Spinal cord (tissue), 10 donors: ENCODE data around the gene NRP1. TPM values are rescaled to one million over a fixed set of nuclear protein-coding genes. Genes with fewer than 3 reads are reported as not detected.

Experiments used
- DNase-seq, 6 donors: peaks; one replicate each; pipeline versions ENCODE4 v3.0.0 to v3.0.0-alpha.2; 2013 to 2015; ENCODE audit warnings: low spot score in 6 of 6, low read depth in 4 of 6
- H3K27ac ChIP-seq: one replicate; pipeline ENCODE4 v1.5.1; 2013; ENCODE audit warnings: low read depth, low read length, control low read depth
- H3K27me3 ChIP-seq: one replicate; pipeline ENCODE4 v1.6.1; 2013; ENCODE audit warnings: low read length; ENCODE audit not compliant: control insufficient read depth, insufficient read depth
- H3K36me3 ChIP-seq: one replicate; pipeline ENCODE4 v1.6.1; 2013; ENCODE audit warnings: low read length; ENCODE audit not compliant: control insufficient read depth, insufficient read depth
- H3K4me1 ChIP-seq: one replicate; pipeline ENCODE4 v1.6.1; 2013; ENCODE audit warnings: low read length; ENCODE audit not compliant: control insufficient read depth, insufficient read depth
- H3K4me3 ChIP-seq: one replicate; pipeline ENCODE4 v1.5.1; 2013; ENCODE audit warnings: low read depth, low read length, control low read depth
- H3K9me3 ChIP-seq: one replicate; pipeline ENCODE4 v1.6.1; 2013; ENCODE audit warnings: low read length; ENCODE audit not compliant: control insufficient read depth, insufficient read depth
- WGBS: methylation state at CpG from one replicate; pipeline ENCODE4 v1.1.5; 2013; ENCODE audit warnings: missing lambda C conversion rate; ENCODE audit not compliant: insufficient coverage; 5-methylcytosine and 5-hydroxymethylcytosine counted together
- polyA plus RNA-seq, 2 donors: library from polyadenylated mRNA; unstranded; fragments of 120-200 nt; gene quantifications; one replicate each; pipeline ENCODE4 v1.2.1, GENCODE V29; 2013; ENCODE audit not compliant: insufficient read length in 2 of 2
- total RNA-seq, 2 donors: library from RNA; depleted of rRNA in 1 of 2; stranded (reverse); fragments of 120-200 nt in 1 of 2; fragments of >200 nt in 1 of 2; gene quantifications; one replicate each; pipeline versions ENCODE4 v1.2.3 to v1.2.4, GENCODE V29; 2013 to 2014
- donor health status: healthy.

Gene NRP1
- total and polyA plus RNA-seq, 4 donors = 61.8 to 96.6 (median 80.2) TPM

GRCh38 chr10:33248638-33249037 is 85.8 kb downstream of the NRP1 start:
- Histone ChIP-seq H3K27ac (no peak overlapping the region), H3K4me1 (no peaks in the 10 kb centered on the region), H3K36me3 (peaks cover 12% of the 10 kb centered on the region), H3K9me3 (no peaks in the 10 kb centered on the region), H3K27me3 (no peaks in the 10 kb centered on the region), H3K4me3 (no peak overlapping the region)
- WGBS = no CpG with 5 or more reads among the region's 1 CpG
- DNase-seq = no peak

GRCh38 chr10:33247221-33247922 is 87.1 kb downstream of the NRP1 start:
- no peaks in the 10 kb centered on the region for H3K9me3 ChIP-seq
- WGBS = 75% methylated on average over 7 of the region's 11 CpGs

GRCh38 chr10:33245343-33245742 is 89.1 kb downstream of the NRP1 start:
- Histone ChIP-seq H3K36me3 (peaks cover 7% of the 10 kb centered on the region), H3K27me3 (no peaks in the 10 kb centered on the region), H3K27ac (no peak overlapping the region), H3K9me3 (no peaks in the 10 kb centered on the region), H3K4me1 (no peaks in the 10 kb centered on the region), H3K4me3 (no peak overlapping the region)
- no peak for DNase-seq
- WGBS = no CpG with 5 or more reads among the region's 1 CpG

More at GRCh38 chr10:33247221-33247922, 87.1 kb downstream of the NRP1 start:
- Histone ChIP-seq H3K27me3 (no peaks in the 10 kb centered on the region), H3K4me3 (no peak overlapping the region), H3K27ac (no peak overlapping the region), H3K4me1 (no peaks in the 10 kb centered on the region), H3K36me3 (peaks cover 8% of the 10 kb centered on the region)
- DNase-seq = no peak

GRCh38 chr10:33244354-33244967 is 90.0 kb downstream of the NRP1 start:
- Histone ChIP-seq H3K4me3 (no peak overlapping the region), H3K36me3 (peaks cover 7% of the 10 kb centered on the region), H3K4me1 (no peaks in the 10 kb centered on the region), H3K9me3 (no peaks in the 10 kb centered on the region), H3K27me3 (no peaks in the 10 kb centered on the region), H3K27ac (no peak overlapping the region)
- DNase-seq = peak in 1 of 6 donors; percentile 78
- 60% methylated on average over 1 of the region's 2 CpGs for WGBS

GRCh38 chr10:33243703-33244102 is 90.8 kb downstream of the NRP1 start:
- Histone ChIP-seq H3K27me3 (no peaks in the 10 kb centered on the region), H3K27ac (no peak overlapping the region), H3K4me3 (no peak overlapping the region), H3K9me3 (no peaks in the 10 kb centered on the region), H3K36me3 (peaks cover 7% of the 10 kb centered on the region), H3K4me1 (no peaks in the 10 kb centered on the region)
- peak in 1 of 6 donors; percentile 73 for DNase-seq
- WGBS = no CpG with 5 or more reads among the region's 2 CpGs

GRCh38 chr10:33242931-33243330 is 91.5 kb downstream of the NRP1 start:
- Histone ChIP-seq H3K27me3 (no peaks in the 10 kb centered on the region), H3K9me3 (no peaks in the 10 kb centered on the region), H3K27ac (no peak overlapping the region), H3K4me1 (no peaks in the 10 kb centered on the region), H3K36me3 (peaks cover 5% of the 10 kb centered on the region), H3K4me3 (no peak overlapping the region)
- WGBS = no CpG with 5 or more reads among the region's 5 CpGs
- DNase-seq = no peak

- WGBS = 51% methylated on average over 2 of the region's 4 CpGs
- no peak overlapping the region for H3K27ac ChIP-seq
- no peaks in the 10 kb centered on the region for H3K9me3 ChIP-seq
- no peaks in the 10 kb centered on the region for H3K4me1 ChIP-seq
- DNase-seq = no peak
- H3K4me3 ChIP-seq = no peak overlapping the region
- H3K36me3 ChIP-seq = no peaks in the 10 kb centered on the region
- no peaks in the 10 kb centered on the region for H3K27me3 ChIP-seq
Observed at GRCh38 chr10:33241351-33241750, 93.1 kb downstream of the NRP1 start.

- H3K4me1 ChIP-seq = no peaks in the 10 kb centered on the region
- H3K9me3 ChIP-seq = no peaks in the 10 kb centered on the region
- no peak overlapping the region for H3K27ac ChIP-seq
- no peaks in the 10 kb centered on the region for H3K36me3 ChIP-seq
- no peaks in the 10 kb centered on the region for H3K27me3 ChIP-seq
- 25% methylated on average over 2 of the region's 2 CpGs for WGBS
- no peak overlapping the region for H3K4me3 ChIP-seq
- DNase-seq = no peak
Observed at GRCh38 chr10:33240931-33241330, 93.5 kb downstream of the NRP1 start.

- WGBS = no CpG with 5 or more reads among the region's 2 CpGs
- no peak for DNase-seq
- no peaks in the 10 kb centered on the region for H3K4me1 ChIP-seq
Observed at GRCh38 chr10:33240258-33240657, 94.2 kb downstream of the NRP1 start.

GRCh38 chr10:33239257-33239656 is 95.2 kb downstream of the NRP1 start:
- no peak overlapping the region for H3K4me3 ChIP-seq
- no peaks in the 10 kb centered on the region for H3K9me3 ChIP-seq
- no peaks in the 10 kb centered on the region for H3K36me3 ChIP-seq
- peaks cover 2% of the 10 kb centered on the region for H3K4me1 ChIP-seq
- H3K27me3 ChIP-seq = no peaks in the 10 kb centered on the region
- no CpG with 5 or more reads among the region's 2 CpGs for WGBS
- DNase-seq = no peak
- H3K27ac ChIP-seq = no peak overlapping the region

More at GRCh38 chr10:33240258-33240657, 94.2 kb downstream of the NRP1 start:
- H3K36me3 ChIP-seq = no peaks in the 10 kb centered on the region
- no peak overlapping the region for H3K4me3 ChIP-seq
- H3K27ac ChIP-seq = no peak overlapping the region
- no peaks in the 10 kb centered on the region for H3K27me3 ChIP-seq
- no peaks in the 10 kb centered on the region for H3K9me3 ChIP-seq
